Nephron (organoid): ENCODE data around the gene C2CD5.
A peak's percentile ranks its signal among the peaks of the same experiment; 100 is the strongest.

Source experiments
- H3K27ac Mint-ChIP-seq, 3 experiments: 2 replicates each; pipeline ENCODE4 v1.8.0; 2020; ENCODE audit warnings: mixed read lengths in 3 of 3, mild to moderate bottlenecking in 2 of 3, moderate library complexity in 1 of 3
- H3K27me3 Mint-ChIP-seq: 2 replicates; pipeline ENCODE4 v1.8.0; 2021; ENCODE audit warnings: low read depth, mild to moderate bottlenecking, moderate library complexity, mixed read lengths
- H3K36me3 Mint-ChIP-seq: 2 replicates; pipeline ENCODE4 v1.8.0; 2020; ENCODE audit warnings: low read depth, mixed read lengths
- H3K4me1 Mint-ChIP-seq: 2 replicates; pipeline ENCODE4 v1.8.0; 2020; ENCODE audit warnings: mixed read lengths
- H3K4me3 Mint-ChIP-seq, 3 experiments: 2 replicates each; pipeline ENCODE4 v1.8.0; 2020; ENCODE audit warnings: mild to moderate bottlenecking in 3 of 3, mixed read lengths in 3 of 3, moderate library complexity in 2 of 3
- H3K9me3 Mint-ChIP-seq: 2 replicates; pipeline ENCODE4 v1.8.0; 2020; ENCODE audit warnings: mixed read lengths
- TF ChIP-seq, protein P1 (sequence below), 3 experiments: fragments of 200-600 bp; sonication (generic); IDR thresholded peaks; one replicate each; pipeline ENCODE4 v1.5.0; 2021; ENCODE audit warnings: antibody characterized with exemption in 3 of 3; ENCODE audit not compliant: unreplicated experiment in 3 of 3

C2CD5 gene

DNA sequence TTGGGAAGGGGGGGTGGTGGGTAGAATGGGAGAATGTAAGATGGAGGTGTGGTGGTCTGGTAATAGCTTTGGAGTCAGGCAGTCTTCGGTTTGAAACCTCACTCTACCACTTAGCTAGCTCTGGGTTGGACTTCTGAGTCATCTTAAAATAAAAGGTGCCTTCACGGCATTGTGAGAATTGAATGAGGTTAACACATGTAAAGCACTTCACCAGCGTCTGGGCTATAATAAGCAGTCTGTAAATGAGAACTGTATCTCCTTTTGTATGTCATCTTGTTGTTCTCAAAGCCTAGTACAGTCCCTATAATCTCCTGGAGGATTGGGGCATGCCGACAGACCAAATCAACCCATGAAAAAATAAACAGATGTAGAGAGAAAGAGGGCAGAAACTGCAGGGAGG, 11.2 kb downstream of the C2CD5 start:
- peaks cover 50% of the 10 kb centered on the region for H3K36me3 Mint-ChIP-seq
- no peak overlapping the region for H3K27ac Mint-ChIP-seq
- H3K4me1 Mint-ChIP-seq = peaks cover 9% of the 10 kb centered on the region
- TF ChIP-seq, protein P1, sequence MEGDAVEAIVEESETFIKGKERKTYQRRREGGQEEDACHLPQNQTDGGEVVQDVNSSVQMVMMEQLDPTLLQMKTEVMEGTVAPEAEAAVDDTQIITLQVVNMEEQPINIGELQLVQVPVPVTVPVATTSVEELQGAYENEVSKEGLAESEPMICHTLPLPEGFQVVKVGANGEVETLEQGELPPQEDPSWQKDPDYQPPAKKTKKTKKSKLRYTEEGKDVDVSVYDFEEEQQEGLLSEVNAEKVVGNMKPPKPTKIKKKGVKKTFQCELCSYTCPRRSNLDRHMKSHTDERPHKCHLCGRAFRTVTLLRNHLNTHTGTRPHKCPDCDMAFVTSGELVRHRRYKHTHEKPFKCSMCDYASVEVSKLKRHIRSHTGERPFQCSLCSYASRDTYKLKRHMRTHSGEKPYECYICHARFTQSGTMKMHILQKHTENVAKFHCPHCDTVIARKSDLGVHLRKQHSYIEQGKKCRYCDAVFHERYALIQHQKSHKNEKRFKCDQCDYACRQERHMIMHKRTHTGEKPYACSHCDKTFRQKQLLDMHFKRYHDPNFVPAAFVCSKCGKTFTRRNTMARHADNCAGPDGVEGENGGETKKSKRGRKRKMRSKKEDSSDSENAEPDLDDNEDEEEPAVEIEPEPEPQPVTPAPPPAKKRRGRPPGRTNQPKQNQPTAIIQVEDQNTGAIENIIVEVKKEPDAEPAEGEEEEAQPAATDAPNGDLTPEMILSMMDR (IDR thresholded peaks at IDR 0.05; ENCODE audit: unreplicated experiment in 3 of 3) = no peak
- no peaks in the 10 kb centered on the region for H3K27me3 Mint-ChIP-seq
- H3K9me3 Mint-ChIP-seq = peaks cover 11% of the 10 kb centered on the region
- no peak overlapping the region for H3K4me3 Mint-ChIP-seq

DNA sequence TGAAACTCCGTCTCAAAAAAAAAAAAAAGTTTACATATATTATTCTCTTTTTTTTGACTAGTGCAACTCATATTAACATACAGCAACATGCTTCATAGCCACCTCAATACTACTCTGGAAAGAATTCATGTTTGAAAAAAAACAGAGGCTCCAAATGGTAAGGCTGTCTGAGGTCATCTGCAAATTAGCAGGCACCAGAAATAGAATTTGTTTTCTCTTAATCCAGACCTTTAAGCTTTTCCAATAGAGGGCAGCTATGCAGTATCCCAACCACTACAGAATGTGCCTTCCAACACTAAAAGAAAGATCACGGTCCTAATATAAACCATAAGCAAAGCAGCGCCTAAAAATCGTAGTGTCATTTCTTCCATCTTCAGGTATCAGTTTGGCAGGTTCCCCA, 12.0 kb downstream of the C2CD5 start:
- Mint-ChIP-seq H3K9me3 (peaks cover 11% of the 10 kb centered on the region), H3K27ac (no peak overlapping the region), H3K4me3 (no peak overlapping the region), H3K36me3 (peaks cover 51% of the 10 kb centered on the region), H3K4me1 (peaks cover 9% of the 10 kb centered on the region), H3K27me3 (no peaks in the 10 kb centered on the region)
- TF ChIP-seq, protein P1 (IDR thresholded peaks at IDR 0.05; ENCODE audit: unreplicated experiment in 3 of 3) = no peak

DNA sequence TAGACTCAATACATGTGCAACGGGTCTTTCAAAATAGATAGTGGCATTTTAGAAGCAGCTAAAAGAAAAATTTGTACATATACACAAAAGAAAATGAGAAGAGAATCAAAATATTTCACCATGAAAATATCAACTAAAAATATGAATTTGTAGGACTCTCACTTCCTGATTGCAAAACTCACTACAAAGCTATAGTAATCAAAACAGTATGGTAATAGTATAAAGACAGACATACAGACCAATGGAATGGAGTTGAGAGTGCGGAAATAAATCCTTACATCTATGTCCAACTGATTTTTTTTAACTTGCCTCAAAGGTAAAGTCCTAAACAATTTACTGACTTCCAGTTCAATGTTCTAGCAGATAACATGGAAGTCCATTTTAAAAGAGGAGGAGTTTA, 13.1 kb downstream of the C2CD5 start:
- H3K36me3 Mint-ChIP-seq = peaks cover 51% of the 10 kb centered on the region
- H3K4me3 Mint-ChIP-seq = no peak overlapping the region
- no peak overlapping the region for H3K27ac Mint-ChIP-seq
- no peaks in the 10 kb centered on the region for H3K27me3 Mint-ChIP-seq
- TF ChIP-seq, protein P1 (IDR thresholded peaks at IDR 0.05; ENCODE audit: unreplicated experiment in 3 of 3) = no peak
- H3K9me3 Mint-ChIP-seq = peaks cover 11% of the 10 kb centered on the region
- no peaks in the 10 kb centered on the region for H3K4me1 Mint-ChIP-seq

DNA sequence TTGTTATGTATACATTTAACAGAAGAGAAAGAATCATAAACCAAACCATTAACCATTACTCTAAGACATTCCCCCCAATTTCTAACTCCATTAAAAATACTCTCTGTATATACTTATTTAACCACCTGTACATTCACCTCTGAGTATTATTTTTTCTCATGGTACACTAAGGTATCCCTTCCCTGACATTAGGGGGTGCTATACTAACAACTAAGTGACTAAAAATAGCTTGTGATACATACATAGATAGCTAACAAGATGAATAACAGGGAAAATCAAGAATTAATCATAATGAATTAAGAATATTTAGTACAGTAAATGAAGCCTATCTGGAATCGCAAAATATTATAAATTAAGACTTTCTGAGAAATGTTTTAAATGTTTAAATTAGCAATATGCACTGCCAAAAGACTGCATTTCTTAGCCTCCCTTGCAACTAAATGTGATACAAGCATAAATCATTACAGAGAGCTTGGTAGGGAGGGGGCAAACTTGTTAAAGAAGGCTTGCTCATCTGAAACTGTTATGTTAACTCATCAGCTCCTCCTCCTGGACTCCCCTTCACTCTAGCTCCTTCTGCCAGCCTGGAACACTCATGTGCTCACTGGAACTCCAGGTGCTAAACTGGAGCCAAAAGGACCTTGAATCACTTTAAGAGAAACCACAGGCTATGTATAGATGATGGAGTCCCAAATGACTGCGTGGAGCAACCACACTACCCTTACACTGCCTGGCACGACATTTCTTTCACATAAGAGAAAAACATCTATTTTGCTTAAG, 14.9 kb downstream of the C2CD5 start:
- Mint-ChIP-seq H3K36me3 (peaks cover 49% of the 10 kb centered on the region), H3K4me1 (no peaks in the 10 kb centered on the region), H3K27me3 (no peaks in the 10 kb centered on the region), H3K27ac (no peak overlapping the region), H3K9me3 (peaks cover 11% of the 10 kb centered on the region), H3K4me3 (no peak overlapping the region)
- TF ChIP-seq, protein P1 (IDR thresholded peaks at IDR 0.05; ENCODE audit: unreplicated experiment in 3 of 3) = peak; percentile 25 to 46 (median 25)

DNA sequence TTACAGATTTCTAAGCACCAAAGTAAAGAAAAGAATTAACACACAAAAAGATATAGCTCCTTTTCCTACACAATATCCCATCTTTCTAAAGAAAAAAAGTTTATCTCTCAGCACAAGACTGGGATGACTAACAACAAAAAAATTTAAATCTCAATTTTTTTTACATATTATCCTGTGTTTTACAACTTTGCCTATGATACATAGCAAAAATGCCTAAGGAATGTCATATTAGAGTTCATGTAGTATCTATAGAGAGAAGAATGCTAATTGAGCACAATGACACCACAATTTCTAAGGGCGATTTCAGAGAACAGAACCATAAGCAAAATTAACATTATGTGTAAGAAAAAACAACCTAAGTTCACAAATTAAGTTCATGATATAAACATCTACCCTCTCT, 16.3 kb downstream of the C2CD5 start:
- H3K27me3 Mint-ChIP-seq = no peaks in the 10 kb centered on the region
- no peak overlapping the region for H3K4me3 Mint-ChIP-seq
- peaks cover 11% of the 10 kb centered on the region for H3K9me3 Mint-ChIP-seq
- H3K36me3 Mint-ChIP-seq = peaks cover 51% of the 10 kb centered on the region
- TF ChIP-seq, protein P1 (IDR thresholded peaks at IDR 0.05; ENCODE audit: unreplicated experiment in 3 of 3) = no peak
- H3K27ac Mint-ChIP-seq = no peak overlapping the region
- no peaks in the 10 kb centered on the region for H3K4me1 Mint-ChIP-seq

DNA sequence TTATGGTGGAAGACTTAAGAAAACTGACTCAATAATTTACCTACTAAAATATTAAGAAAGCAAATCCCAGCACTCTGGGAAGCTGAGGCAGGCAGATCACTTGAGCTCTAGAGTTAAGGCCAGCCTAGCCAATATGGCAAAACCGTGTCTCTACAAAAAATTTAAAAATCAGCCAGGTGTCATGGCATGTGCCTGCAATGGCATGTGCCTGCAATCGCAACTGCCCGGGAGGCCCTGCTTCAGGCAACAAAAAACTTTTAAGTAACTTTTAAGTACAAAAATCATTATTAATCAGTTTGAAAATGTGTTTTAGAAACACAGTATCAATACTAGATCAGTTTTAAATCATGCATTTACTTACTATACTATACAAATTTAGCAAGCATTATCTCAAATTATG, 17.5 kb downstream of the C2CD5 start:
- H3K9me3 Mint-ChIP-seq = peaks cover 4% of the 10 kb centered on the region
- H3K4me1 Mint-ChIP-seq = no peaks in the 10 kb centered on the region
- peaks cover 47% of the 10 kb centered on the region for H3K36me3 Mint-ChIP-seq
- H3K27ac Mint-ChIP-seq = no peak overlapping the region
- TF ChIP-seq, protein P1 (IDR thresholded peaks at IDR 0.05; ENCODE audit: unreplicated experiment in 3 of 3) = no peak
- H3K4me3 Mint-ChIP-seq = no peak overlapping the region
- no peaks in the 10 kb centered on the region for H3K27me3 Mint-ChIP-seq
